Muscle of leg (tissue), 16 donors: ENCODE measurements around the gene TFAP2D. TPM values are rescaled to one million over a fixed set of nuclear protein-coding genes. Genes with fewer than 3 reads are reported as not detected.

ENCODE experiments used
- DNase-seq: peaks from one replicate; pipeline ENCODE4 v3.0.0; 2013
- H3K27ac ChIP-seq: one replicate; pipeline ENCODE4 v1.5.1; 2013; ENCODE audit warnings: mild to moderate bottlenecking, low read length, control low read depth
- H3K27me3 ChIP-seq: one replicate; pipeline ENCODE4 v1.6.1; 2013; ENCODE audit warnings: low read length; ENCODE audit not compliant: control insufficient read depth, insufficient read depth
- H3K36me3 ChIP-seq: one replicate; pipeline ENCODE4 v1.6.1; 2013; ENCODE audit warnings: low read length; ENCODE audit not compliant: control insufficient read depth, insufficient read depth
- H3K4me1 ChIP-seq: one replicate; pipeline ENCODE4 v1.6.1; 2013; ENCODE audit warnings: low read length; ENCODE audit not compliant: control insufficient read depth, insufficient read depth
- H3K4me3 ChIP-seq: one replicate; pipeline ENCODE4 v1.5.1; 2013; ENCODE audit warnings: low read length, control low read depth
- H3K9me3 ChIP-seq: replicated peaks from 2 replicates; pipeline ENCODE4 v1.6.1; 2013; ENCODE audit warnings: low read depth, low read length; ENCODE audit not compliant: control insufficient read depth
- WGBS: methylation state at CpG from one replicate; pipeline ENCODE4 v1.1.5; 2013; ENCODE audit warnings: missing lambda C conversion rate; ENCODE audit not compliant: insufficient coverage; 5-methylcytosine and 5-hydroxymethylcytosine counted together
- long read RNA-seq, 11 donors: transcript quantifications; one replicate each; lab custom pipeline, GENCODE V29; 2026
- polyA plus RNA-seq, 8 donors: library from polyadenylated mRNA; unstranded; fragments of 120-200 nt; gene quantifications; one replicate each; pipeline versions ENCODE4 v1.2.1 to v1.2.3, GENCODE V29; 2013; ENCODE audit warnings: inconsistent platforms in 1 of 8, low replicate concordance in 1 of 8; ENCODE audit not compliant: insufficient read length in 8 of 8, insufficient read depth in 1 of 8
- total RNA-seq: library from RNA; stranded (reverse); fragments of 120-200 nt; gene quantifications from one replicate; pipeline ENCODE4 v1.2.4, GENCODE V29; 2013

Gene TFAP2D
- total RNA-seq (not detected), polyA plus RNA-seq (not detected)
- long read RNA-seq, donor 1, result 0 reads
- long read RNA-seq, donor 2, result 0 reads
- long read RNA-seq, donor 3, result 0 reads
- long read RNA-seq, donor 4, result 0 reads
- long read RNA-seq, donor 5, result 0 reads
- long read RNA-seq, donor 6, result 0 reads
- long read RNA-seq, donor 7, result 0 reads
- long read RNA-seq, donor 8, result 0 reads
- long read RNA-seq, donor 9, result 0 reads
- long read RNA-seq, donor 10, result 0 reads
- long read RNA-seq, donor 11, result 0 reads

- Histone ChIP-seq H3K9me3 (no peaks in the 10 kb centered on the region), H3K27ac (no peak within 1 kb of the TSS), H3K4me3 (no peak within 1 kb of the TSS), H3K36me3 (no peaks in the 10 kb centered on the region), H3K27me3 (peaks cover 68% of the 10 kb centered on the region), H3K4me1 (no peaks in the 10 kb centered on the region)
- no CpG with 5 or more reads among the region's 4 CpGs for WGBS
- DNase-seq, result no peak
These were observed at the start of gene TFAP2D for GRCh38 chr6:50713226-50713625. Gene TFAP2D (plus strand): TSS chr6:50713526. CDS start chr6:50714056, 530 bp downstream.

DNA sequence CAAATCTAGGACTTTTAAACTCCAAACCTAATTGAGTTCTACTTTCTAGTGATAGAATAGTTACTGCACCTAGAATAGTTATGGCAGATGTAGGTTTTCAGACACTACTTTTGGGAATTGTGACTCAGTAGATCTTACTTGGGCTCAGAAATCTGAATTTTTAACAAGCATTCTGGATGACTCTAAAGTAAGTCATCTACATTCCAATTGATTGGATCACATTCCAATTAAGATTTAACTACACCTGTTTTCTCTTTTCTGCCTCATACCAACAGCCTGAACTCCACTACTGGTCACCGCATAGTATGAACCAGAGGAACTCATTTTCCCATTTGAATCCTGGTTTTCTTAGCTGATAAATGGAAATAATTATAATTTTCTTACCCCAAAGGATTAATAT, 49.5 kb upstream of the TFAP2D start:
- no CpG with 5 or more reads among the region's 1 CpG for WGBS
- H3K36me3 ChIP-seq, result no peaks in the 10 kb centered on the region
- no peaks in the 10 kb centered on the region for H3K9me3 ChIP-seq
- no peak overlapping the region for H3K27ac ChIP-seq
- H3K4me1 ChIP-seq, result no peaks in the 10 kb centered on the region
- no peak for DNase-seq
- no peaks in the 10 kb centered on the region for H3K27me3 ChIP-seq
- no peak overlapping the region for H3K4me3 ChIP-seq

DNA sequence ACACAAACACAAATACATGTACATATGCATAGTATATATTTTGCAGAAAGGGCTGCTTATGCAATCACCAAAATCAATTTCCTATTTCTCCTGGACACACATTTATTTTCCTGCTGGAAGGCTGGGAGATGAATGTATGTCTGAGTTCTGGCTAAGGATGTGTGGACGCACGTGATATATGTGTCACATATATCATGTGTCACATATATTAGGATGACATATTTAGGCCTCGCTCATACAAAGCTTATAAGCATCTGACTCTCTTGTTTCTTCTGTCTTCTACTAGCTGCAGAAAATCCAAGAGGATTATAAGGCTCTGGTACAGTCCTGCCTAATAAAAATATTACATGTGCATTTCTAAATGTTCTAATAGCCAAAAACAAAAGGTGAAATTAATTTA, 47.2 kb upstream of the TFAP2D start:
- Histone ChIP-seq H3K4me1 (no peaks in the 10 kb centered on the region), H3K9me3 (no peaks in the 10 kb centered on the region), H3K4me3 (no peak overlapping the region), H3K27ac (no peak overlapping the region), H3K27me3 (no peaks in the 10 kb centered on the region), H3K36me3 (no peaks in the 10 kb centered on the region)
- no CpG with 5 or more reads among the region's 3 CpGs for WGBS
- no peak for DNase-seq

DNA sequence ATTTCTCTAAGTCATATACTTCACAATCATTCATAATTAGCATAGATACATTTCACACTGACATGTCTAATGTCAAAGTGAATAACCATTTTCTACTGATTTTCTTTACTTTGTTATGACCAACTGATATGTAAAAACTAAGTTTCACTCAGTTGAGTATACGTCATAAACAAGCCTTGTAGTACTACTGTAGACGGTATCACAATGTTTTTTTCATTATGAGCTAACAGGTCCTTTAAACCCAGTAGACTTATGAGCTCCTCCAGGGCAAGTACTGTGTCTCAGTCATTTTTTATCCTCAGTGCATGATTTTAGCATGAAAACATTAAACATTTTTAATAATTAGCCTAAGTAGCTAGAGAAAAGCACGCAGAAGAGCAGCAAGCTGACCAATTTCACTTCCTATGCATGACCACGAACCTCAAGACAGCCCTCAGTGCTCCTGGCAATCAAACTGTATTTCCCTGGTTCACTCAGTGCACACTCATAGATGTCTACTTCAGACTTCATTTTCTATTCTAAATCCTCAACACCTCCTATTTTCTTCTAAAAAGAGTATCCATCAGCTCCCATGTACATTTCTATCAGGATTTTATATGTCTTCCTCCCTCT, 32.0 kb upstream of the TFAP2D start:
- H3K27ac ChIP-seq, result no peak overlapping the region
- no peaks in the 10 kb centered on the region for H3K9me3 ChIP-seq
- H3K27me3 ChIP-seq, result no peaks in the 10 kb centered on the region
- H3K4me1 ChIP-seq, result no peaks in the 10 kb centered on the region
- H3K4me3 ChIP-seq, result no peak overlapping the region
- no peak for DNase-seq
- 58% methylated on average over 3 of the region's 4 CpGs for WGBS
- no peaks in the 10 kb centered on the region for H3K36me3 ChIP-seq

DNA sequence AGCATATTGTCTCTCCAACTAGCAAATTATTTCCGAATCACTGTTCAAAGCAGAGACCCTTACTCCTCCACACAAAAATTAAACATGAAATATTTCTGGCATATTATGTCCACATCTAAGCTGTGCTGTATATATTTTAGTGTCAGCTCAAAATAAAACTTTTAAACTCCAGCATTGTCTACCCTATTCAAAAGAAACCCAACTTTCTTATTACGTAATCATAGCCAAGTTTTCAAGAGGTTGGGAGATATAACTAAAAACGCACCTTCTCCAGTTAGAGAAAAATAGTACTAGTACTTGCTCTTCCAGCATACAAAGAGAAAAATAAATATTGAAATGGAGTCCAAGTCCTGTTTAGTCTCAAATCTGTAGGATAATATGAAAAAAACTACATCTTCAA, 24.1 kb upstream of the TFAP2D start:
- no CpG with 5 or more reads among the region's 3 CpGs for WGBS
- no peak for DNase-seq
- H3K4me3 ChIP-seq, result no peak overlapping the region

DNA sequence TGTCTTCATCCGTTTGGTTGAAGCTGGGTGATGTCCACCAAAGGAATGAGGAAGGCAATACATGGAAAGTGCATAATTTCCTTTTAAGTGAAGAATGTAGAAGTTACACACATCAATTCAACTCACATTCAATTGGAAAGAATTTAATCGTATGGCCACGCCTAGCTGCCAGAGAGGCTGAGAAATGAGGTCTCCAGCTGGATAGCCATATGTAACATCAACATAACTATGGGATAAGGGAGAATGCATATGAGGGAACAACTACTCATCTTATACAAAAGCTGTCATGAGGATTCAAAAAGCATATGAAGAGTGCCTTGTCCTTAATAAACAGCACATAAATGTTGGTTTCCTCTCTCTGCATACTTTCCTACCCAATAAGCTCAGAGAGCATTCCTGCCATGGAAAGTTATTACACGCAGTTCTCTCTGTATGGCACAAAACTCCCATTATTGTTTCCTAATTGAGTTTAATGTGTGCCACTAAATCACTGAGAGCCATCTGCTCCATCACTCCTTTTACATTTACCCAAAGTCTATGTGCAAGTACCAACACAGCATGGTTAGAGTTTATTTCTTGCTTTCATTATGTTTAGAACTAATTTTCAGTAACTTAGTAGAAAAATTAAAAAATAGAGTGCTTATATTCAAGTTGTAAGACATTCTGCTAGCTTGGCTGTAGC, 21.4 kb upstream of the TFAP2D start:
- no CpG with 5 or more reads among the region's 4 CpGs for WGBS

More for the DNA sequence above, 24.1 kb upstream of the TFAP2D start:
- Histone ChIP-seq H3K9me3 (no peaks in the 10 kb centered on the region), H3K36me3 (no peaks in the 10 kb centered on the region), H3K27me3 (no peaks in the 10 kb centered on the region), H3K27ac (no peak overlapping the region), H3K4me1 (no peaks in the 10 kb centered on the region)

GRCh38 chr6:50698546-50698945, 14.8 kb upstream of the TFAP2D start:
- Histone ChIP-seq H3K4me3 (no peak overlapping the region), H3K36me3 (no peaks in the 10 kb centered on the region), H3K27ac (no peak overlapping the region), H3K4me1 (no peaks in the 10 kb centered on the region), H3K9me3 (no peaks in the 10 kb centered on the region), H3K27me3 (no peaks in the 10 kb centered on the region)
- DNase-seq, result no peak

More for the DNA sequence above, 21.4 kb upstream of the TFAP2D start:
- H3K36me3 ChIP-seq, result no peaks in the 10 kb centered on the region
- no peak overlapping the region for H3K4me3 ChIP-seq
- DNase-seq, result no peak
- no peaks in the 10 kb centered on the region for H3K27me3 ChIP-seq
- no peak overlapping the region for H3K27ac ChIP-seq
- H3K9me3 ChIP-seq, result no peaks in the 10 kb centered on the region
- H3K4me1 ChIP-seq, result no peaks in the 10 kb centered on the region

GRCh38 chr6:50699051-50699775, 14.1 kb upstream of the TFAP2D start:
- Histone ChIP-seq H3K4me3 (no peak overlapping the region), H3K9me3 (no peaks in the 10 kb centered on the region), H3K27ac (no peak overlapping the region), H3K36me3 (no peaks in the 10 kb centered on the region), H3K4me1 (no peaks in the 10 kb centered on the region), H3K27me3 (no peaks in the 10 kb centered on the region)
- 0% methylated on average over 3 of the region's 11 CpGs for WGBS
- peak; percentile 4 for DNase-seq

DNA sequence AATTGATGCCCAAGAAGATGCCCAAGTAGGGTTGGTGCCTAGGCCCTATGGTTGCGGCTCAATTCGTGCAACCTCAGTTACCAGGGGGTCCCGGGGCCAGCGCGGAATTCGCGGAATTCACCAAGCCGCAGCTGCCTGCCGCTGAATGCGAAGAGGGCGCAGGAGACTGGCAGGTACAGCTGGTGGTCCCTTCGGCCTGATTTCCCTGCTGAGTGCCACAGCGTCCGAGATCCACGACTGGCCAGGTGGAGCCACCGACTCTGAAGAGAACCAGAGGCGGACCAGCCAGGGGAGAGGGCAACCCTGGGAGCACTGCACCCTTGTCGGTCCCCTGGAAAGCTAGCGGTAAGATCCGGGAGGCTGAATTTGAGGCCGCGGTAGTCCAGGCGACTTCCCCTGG, 6.8 kb upstream of the TFAP2D start:
- Histone ChIP-seq H3K27me3 (peaks cover 48% of the 10 kb centered on the region), H3K4me1 (peaks cover 3% of the 10 kb centered on the region), H3K36me3 (no peaks in the 10 kb centered on the region), H3K9me3 (no peaks in the 10 kb centered on the region), H3K27ac (no peak overlapping the region), H3K4me3 (no peak overlapping the region)
- no peak for DNase-seq
- WGBS, result 2% methylated on average over 23 of the region's 23 CpGs

DNA sequence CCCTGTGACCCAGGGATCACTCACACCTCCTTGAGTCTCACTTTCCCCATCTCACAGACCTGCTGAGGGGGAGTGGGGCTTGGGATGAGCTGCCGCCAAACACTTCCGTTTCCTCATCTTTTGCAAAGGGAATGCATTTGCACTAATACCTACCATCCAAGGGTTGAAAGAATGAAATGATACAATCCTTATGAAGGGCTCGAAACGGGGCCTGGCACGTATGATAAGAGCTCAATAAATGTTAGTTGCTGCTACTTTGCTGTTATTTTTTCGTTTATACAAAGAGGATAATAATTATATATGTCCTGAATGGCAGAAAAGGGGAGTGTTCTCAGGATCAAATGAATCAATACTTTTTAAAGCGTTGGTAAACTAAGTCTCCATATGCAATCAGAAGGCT, 6.1 kb upstream of the TFAP2D start:
- 0% methylated on average over 1 of the region's 7 CpGs for WGBS
- Histone ChIP-seq H3K27me3 (peaks cover 54% of the 10 kb centered on the region), H3K27ac (no peak overlapping the region), H3K4me3 (no peak overlapping the region), H3K36me3 (no peaks in the 10 kb centered on the region), H3K9me3 (no peaks in the 10 kb centered on the region), H3K4me1 (peaks cover 3% of the 10 kb centered on the region)
- no peak for DNase-seq
